Measurements from ENCODE around the gene TRPM3. TPM values are rescaled to one million over a fixed set of nuclear protein-coding genes. Genes with fewer than 3 reads are reported as not detected.

TRPM3 gene
- total RNA-seq, 4 donors from 2014 or later, result 2.4 to 11.1 (median 5.6) TPM

GRCh38 chr9:70951749-70952727 lies 169.4 kb downstream of the TRPM3 start:
- WGBS, 2 donors, result 93 to 94% methylated on average over 4 of the region's 4 CpGs
- DNase-seq, result no peak
- no peak for TF ChIP-seq CTCF (IDR thresholded peaks at IDR 0.05)
- no peak for TF ChIP-seq POLR2A (IDR thresholded peaks at IDR 0.05)
- Histone ChIP-seq H3K4me1 (peaks cover 0 to 1% of the 10 kb centered on the region in 2 donors), H3K36me3 (no peaks in the 10 kb centered on the region), H3K9me3 (no peaks in the 10 kb centered on the region), H3K27me3 (no peaks in the 10 kb centered on the region), H3K4me3 (replicated peaks in 1 of 3) (no peak overlapping the region), H3K27ac (no peak overlapping the region)
- intact Hi-C loops (cut with DNase I), result no loop called here

GRCh38 chr9:70950270-70950669 lies 171.2 kb downstream of the TRPM3 start:
- Histone ChIP-seq H3K9me3 (no peaks in the 10 kb centered on the region), H3K36me3 (no peaks in the 10 kb centered on the region), H3K4me1 (no peaks in the 10 kb centered on the region), H3K27ac (no peak overlapping the region), H3K27me3 (no peaks in the 10 kb centered on the region), H3K4me3 (replicated peaks in 1 of 3) (no peak overlapping the region)
- WGBS, 2 donors, result 45 to 47% methylated on average over 2 of the region's 2 CpGs
- TF ChIP-seq POLR2A (IDR thresholded peaks at IDR 0.05), result no peak
- DNase-seq, result no peak
- intact Hi-C loops (cut with DNase I), result no loop called here

GRCh38 chr9:70949239-70949638 lies 172.2 kb downstream of the TRPM3 start:
- H3K4me1 ChIP-seq, result no peaks in the 10 kb centered on the region
- H3K4me3 ChIP-seq (replicated peaks in 1 of 3), result no peak overlapping the region
- no peaks in the 10 kb centered on the region for H3K9me3 ChIP-seq
- no peaks in the 10 kb centered on the region for H3K36me3 ChIP-seq
- no peak overlapping the region for H3K27ac ChIP-seq
- intact Hi-C loops (cut with DNase I), result no loop called here
- WGBS, 2 donors, result 72 to 80% methylated on average over 4 of the region's 4 CpGs
- TF ChIP-seq POLR2A (IDR thresholded peaks at IDR 0.05) (no peak), CTCF (IDR thresholded peaks at IDR 0.05) (no peak)
- H3K27me3 ChIP-seq, result no peaks in the 10 kb centered on the region
- no peak for DNase-seq

GRCh38 chr9:70948744-70949143 lies 172.7 kb downstream of the TRPM3 start:
- intact Hi-C loops (cut with DNase I), result no loop called here
- Histone ChIP-seq H3K4me1 (no peaks in the 10 kb centered on the region), H3K27me3 (no peaks in the 10 kb centered on the region), H3K36me3 (no peaks in the 10 kb centered on the region), H3K9me3 (no peaks in the 10 kb centered on the region), H3K4me3 (replicated peaks in 1 of 3) (no peak overlapping the region), H3K27ac (no peak overlapping the region)
- WGBS, 2 donors, result 64 to 74% methylated on average over 1 of the region's 1 CpG
- TF ChIP-seq CTCF (IDR thresholded peaks at IDR 0.05) (no peak), POLR2A (IDR thresholded peaks at IDR 0.05) (no peak)
- no peak for DNase-seq

- intact Hi-C loops (cut with DNase I), result no loop called here
- WGBS, 2 donors, result 51 to 54% methylated on average over 2 of the region's 2 CpGs
- H3K27me3 ChIP-seq, result no peaks in the 10 kb centered on the region
- H3K4me1 ChIP-seq, result no peaks in the 10 kb centered on the region
- H3K36me3 ChIP-seq, result no peaks in the 10 kb centered on the region
- H3K27ac ChIP-seq, result no peak overlapping the region
- TF ChIP-seq POLR2A (IDR thresholded peaks at IDR 0.05) (no peak), CTCF (IDR thresholded peaks at IDR 0.05) (no peak)
- no peaks in the 10 kb centered on the region for H3K9me3 ChIP-seq
- DNase-seq, result no peak
- no peak overlapping the region for H3K4me3 ChIP-seq (replicated peaks in 1 of 3)
Measured at GRCh38 chr9:70947511-70947910, 173.9 kb downstream of the TRPM3 start.
